BJ (cell line): ENCODE measurements around the gene MYL11. TPM values are rescaled to one million over a fixed set of nuclear protein-coding genes. Genes with fewer than 3 reads are reported as not detected.
A peak's percentile ranks its signal among the peaks of the same experiment; 100 is the strongest.

ENCODE experiments used
- CTCF ChIA-PET: fragments of 350-600 bp; formaldehyde crosslinking; extraction: SDS; loops from one replicate; lab custom pipeline; 2021; ENCODE audit warnings: antibody characterized with exemption, inconsistent platforms; lab: Yijun Ruan, JAX
- POLR2A ChIA-PET: fragments of 300-600 bp; sonication (Branson Sonifier 250); formaldehyde crosslinking; extraction: SDS; loops from one replicate; lab custom pipeline; 2021; ENCODE audit warnings: antibody characterized with exemption; lab: Charles Lee
- DNase-seq: peaks from one replicate; pipeline ENCODE4 v3.0.0-alpha.2; 2011; ENCODE audit warnings: low read depth
- H3K27me3 ChIP-seq: 2 replicates; pipeline ENCODE4 v1.6.0; 2011; ENCODE audit warnings: low read length; ENCODE audit not compliant: control insufficient read depth, insufficient read depth
- H3K36me3 ChIP-seq: 2 replicates; pipeline ENCODE4 v1.5.1; 2011; ENCODE audit warnings: low read length; ENCODE audit not compliant: control insufficient read depth, insufficient read depth
- H3K4me3 ChIP-seq: 2 replicates; pipeline ENCODE4 v1.5.1; 2011; ENCODE audit warnings: low read depth, mild to moderate bottlenecking, control low read depth, low read length
- CTCF ChIP-seq: IDR thresholded peaks from 2 replicates; pipeline ENCODE4 v1.5.1; 2011; ENCODE audit warnings: low read depth, mild to moderate bottlenecking, control low read depth, inconsistent platforms, low read length, moderate library complexity; ENCODE audit not compliant: insufficient read depth
- polyA plus RNA-seq: library from polyadenylated mRNA; depleted of rRNA; stranded (reverse); fragments of >200 nt; gene quantifications from 2 replicates; pipeline ENCODE4 v1.2.3, GENCODE V29; 2011

MYL11 gene
- polyA plus RNA-seq, 1 experiment = 0.69 TPM

GRCh38 chr16:30414159-30414558 is 39.6 kb downstream of the MYL11 start:
- H3K36me3 ChIP-seq = peaks cover 7% of the 10 kb centered on the region
- ChIA-PET CTCF (interaction anchor here (0.6 kb wide), 2 partner anchors 276 to 409 kb away, joined by 3 to 5 read pairs; no protein-coding TSS in a partner anchor), POLR2A (no interaction called here)
- no peaks in the 10 kb centered on the region for H3K27me3 ChIP-seq
- no peak for TF ChIP-seq CTCF
- no peak overlapping the region for H3K4me3 ChIP-seq
- DNase-seq = no peak

GRCh38 chr16:30416047-30416603 is 41.5 kb downstream of the MYL11 start:
- no peak for TF ChIP-seq CTCF
- no peak overlapping the region for H3K4me3 ChIP-seq
- ChIA-PET CTCF (interaction anchor here (0.8 to 1.0 kb wide), 2 partner anchors 10 to 119 kb away, joined by 3 read pairs; no protein-coding TSS in a partner anchor), POLR2A (no interaction called here)
- peaks cover 7% of the 10 kb centered on the region for H3K36me3 ChIP-seq
- no peak for DNase-seq
- no peaks in the 10 kb centered on the region for H3K27me3 ChIP-seq

- Histone ChIP-seq H3K36me3 (peaks cover 3% of the 10 kb centered on the region; the same call in 1 of the 2 replicates), H3K4me3 (peak overlapping the region; percentile 53), H3K27me3 (no peaks in the 10 kb centered on the region)
- ChIA-PET POLR2A (interaction anchor here (1.1 kb wide), 1 partner anchor 10 kb away, joined by 3 read pairs; the partner anchor contains the start of gene ZNF771), CTCF (interaction anchor here (1.0 to 1.2 kb wide), 3 partner anchors 7 to 119 kb away, joined by 3 to 9 read pairs (median 3); partner anchors contain the start of gene DCTPP1)
- no peak for TF ChIP-seq CTCF
- DNase-seq = no peak
These were observed 42.3 kb downstream of the MYL11 start for GRCh38 chr16:30416624-30417528.

GRCh38 chr16:30417529-30418349 is 43.1 kb downstream of the MYL11 start:
- peak; percentile 65 for DNase-seq
- ChIA-PET POLR2A (interaction anchor here (0.7 to 1.1 kb wide), 2 partner anchors 11 to 67 kb away, joined by 3 read pairs; partner anchors contain the start of gene ZNF771), CTCF (interaction anchor here (0.9 to 1.7 kb wide), 4 partner anchors 8 to 326 kb away, joined by 3 to 9 read pairs (median 4); partner anchors contain the start of genes DCTPP1 and TBX6)
- peak; percentile 22; the same call in 1 of the 2 replicates for TF ChIP-seq CTCF
- Histone ChIP-seq H3K36me3 (peaks cover 3% of the 10 kb centered on the region; the same call in 1 of the 2 replicates), H3K4me3 (peak overlapping the region; percentile 53), H3K27me3 (no peaks in the 10 kb centered on the region)
